Progenitor cell of endocrine pancreas (in vitro differentiated cells): ENCODE data around the gene ALDH1L1. TPM values are rescaled to one million over a fixed set of nuclear protein-coding genes. Genes with fewer than 3 reads are reported as not detected.

Experiments
- DNase-seq: peaks from one replicate; pipeline ENCODE4 v3.0.0; 2021; ENCODE audit warnings: low spot score; ENCODE audit not compliant: unreplicated experiment
- H3K27ac Mint-ChIP-seq: 2 replicates; pipeline ENCODE4 v1.8.0; 2021; ENCODE audit warnings: mild to moderate bottlenecking, moderate library complexity, mixed read lengths
- H3K27me3 Mint-ChIP-seq: 2 replicates; pipeline ENCODE4 v1.8.0; 2021; ENCODE audit warnings: mixed read lengths
- H3K36me3 Mint-ChIP-seq: 2 replicates; pipeline ENCODE4 v1.8.0; 2022; ENCODE audit warnings: mixed read lengths; ENCODE audit not compliant: insufficient read depth
- H3K4me1 Mint-ChIP-seq: 2 replicates; pipeline ENCODE4 v1.8.0; 2021; ENCODE audit warnings: low read depth, mixed read lengths
- H3K4me3 Mint-ChIP-seq: 2 replicates; pipeline ENCODE4 v1.8.0; 2021; ENCODE audit warnings: low read depth, mild to moderate bottlenecking, moderate library complexity, mixed read lengths
- H3K9me3 Mint-ChIP-seq: 2 replicates; pipeline ENCODE4 v1.8.0; 2021; ENCODE audit warnings: low read depth, mixed read lengths
- CTCF ChIP-seq: fragments of 200-600 bp; sonication (generic); IDR thresholded peaks from one replicate; pipeline ENCODE4 v1.5.0; 2021; ENCODE audit warnings: antibody characterized with exemption, mild to moderate bottlenecking; ENCODE audit not compliant: unreplicated experiment
- total RNA-seq: library from RNA; stranded (reverse); gene quantifications from 2 replicates; pipeline ENCODE4 v1.2.1, GENCODE V29; 2021

The ALDH1L1 gene
- total RNA-seq, 1 donor from 2014 or later = 3.1 TPM

GRCh38 chr3:126107203-126107939, 73.0 kb downstream of the ALDH1L1 start:
- H3K4me1 Mint-ChIP-seq = no peaks in the 10 kb centered on the region
- no peaks in the 10 kb centered on the region for H3K27me3 Mint-ChIP-seq
- no peak for TF ChIP-seq CTCF
- H3K9me3 Mint-ChIP-seq = no peaks in the 10 kb centered on the region
- H3K36me3 Mint-ChIP-seq = no peaks in the 10 kb centered on the region
- DNase-seq = peak; percentile 3
- no peak overlapping the region for H3K4me3 Mint-ChIP-seq
- no peak overlapping the region for H3K27ac Mint-ChIP-seq

- Mint-ChIP-seq H3K4me3 (no peak overlapping the region), H3K9me3 (no peaks in the 10 kb centered on the region), H3K4me1 (no peaks in the 10 kb centered on the region), H3K36me3 (no peaks in the 10 kb centered on the region), H3K27ac (no peak overlapping the region), H3K27me3 (no peaks in the 10 kb centered on the region)
- TF ChIP-seq CTCF = no peak
- DNase-seq = peak; percentile 4
Measured at GRCh38 chr3:126106336-126107202, 73.8 kb downstream of the ALDH1L1 start.

- DNase-seq = peak; percentile 6
- no peaks in the 10 kb centered on the region for H3K27me3 Mint-ChIP-seq
- no peak overlapping the region for H3K4me3 Mint-ChIP-seq
- H3K36me3 Mint-ChIP-seq = no peaks in the 10 kb centered on the region
- H3K4me1 Mint-ChIP-seq = no peaks in the 10 kb centered on the region
- TF ChIP-seq CTCF = no peak
- no peak overlapping the region for H3K27ac Mint-ChIP-seq
- no peaks in the 10 kb centered on the region for H3K9me3 Mint-ChIP-seq
Measured at GRCh38 chr3:126105691-126106187, 74.6 kb downstream of the ALDH1L1 start.

- no peak for DNase-seq
- Mint-ChIP-seq H3K36me3 (no peaks in the 10 kb centered on the region), H3K27ac (no peak overlapping the region), H3K9me3 (no peaks in the 10 kb centered on the region), H3K4me1 (no peaks in the 10 kb centered on the region), H3K4me3 (no peak overlapping the region), H3K27me3 (no peaks in the 10 kb centered on the region)
- no peak for TF ChIP-seq CTCF
Measured at GRCh38 chr3:126104742-126105605, 75.4 kb downstream of the ALDH1L1 start.
